Activated T-cell treated with anti-CD3 and anti-CD28 coated beads for 4 hours (primary cell): Measurements from ENCODE around the gene C16orf95.
"Not testable (repeated sequence)": the region's sequence is repeated elsewhere in the genome, so short reads cannot be mapped to it uniquely, and the experiment has no call there.

ENCODE experiments used
- DNase-seq: peaks from one replicate; pipeline ENCODE4 v3.0.0-alpha.2; 2020

Gene C16orf95

GRCh38 chr16:87279094-87279658 is 38.0 kb downstream of the C16orf95 start:
- DNase-seq = no peak

- no peak for DNase-seq
Measured at GRCh38 chr16:87278191-87279093, 38.8 kb downstream of the C16orf95 start.

DNA sequence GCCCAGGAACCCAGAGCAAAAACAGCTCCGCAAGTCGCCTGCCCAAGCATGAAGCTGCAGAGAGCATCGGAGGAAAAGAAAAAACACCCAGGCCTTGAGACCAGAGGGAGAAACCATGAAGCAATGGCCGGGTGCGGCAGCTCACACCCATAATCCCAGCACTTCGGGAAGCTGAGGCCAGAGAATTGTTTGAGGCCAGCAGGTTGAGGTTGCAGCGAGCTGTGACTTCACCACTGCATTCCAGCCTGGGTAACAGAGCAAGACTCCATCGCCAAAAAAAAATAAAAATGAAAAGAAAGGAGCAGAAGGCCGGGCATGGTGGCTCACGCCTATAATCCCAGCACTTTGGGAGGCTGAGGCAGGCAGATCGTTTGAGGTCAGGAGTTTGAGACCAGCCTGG is 40.3 kb downstream of the C16orf95 start:
- DNase-seq = no peak

GRCh38 chr16:87276091-87276701 is 41.0 kb downstream of the C16orf95 start:
- DNase-seq = no peak

DNA sequence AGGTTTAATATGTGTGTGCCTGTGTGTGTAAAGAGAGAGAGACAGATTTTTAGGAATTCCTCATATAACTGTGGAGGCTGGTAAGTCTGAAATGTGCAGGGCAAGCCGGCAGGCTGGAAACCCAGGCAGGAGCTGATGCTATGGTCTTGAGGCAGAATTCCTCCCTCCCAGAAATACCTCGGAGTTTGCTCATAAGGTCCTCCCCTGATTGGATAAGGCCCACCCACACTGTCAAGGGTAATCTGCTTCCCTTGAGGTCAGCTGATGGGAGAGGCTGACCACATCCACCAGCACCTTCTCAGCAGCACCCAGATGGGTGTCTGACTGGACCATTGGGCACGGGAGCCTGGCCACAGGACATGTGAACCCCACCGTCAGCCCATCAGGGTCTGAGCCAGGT is 42.4 kb downstream of the C16orf95 start:
- DNase-seq = no peak

- no peak for DNase-seq
Measured at GRCh38 chr16:87273471-87274030, 43.6 kb downstream of the C16orf95 start.

GRCh38 chr16:87271256-87271655 is 45.9 kb downstream of the C16orf95 start:
- DNase-seq = no peak

DNA sequence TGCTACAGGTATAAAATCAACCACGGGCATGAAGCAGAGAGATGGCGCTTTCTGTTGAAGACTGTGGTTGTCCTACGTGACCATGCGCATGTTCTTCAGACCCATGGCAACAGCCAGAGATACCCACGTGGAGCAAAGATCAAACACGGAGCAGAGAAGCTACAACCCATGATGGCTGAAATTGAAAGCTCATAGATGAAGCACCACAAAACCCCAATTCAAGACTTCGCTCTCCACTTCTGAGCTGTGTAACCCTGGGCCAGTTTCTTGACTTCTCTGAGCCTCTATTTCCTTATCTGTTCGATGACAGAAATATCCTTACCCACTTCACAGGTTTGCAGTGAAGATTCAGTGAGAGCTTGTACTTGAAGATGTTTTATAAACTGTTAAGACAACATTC is 49.6 kb downstream of the C16orf95 start:
- no peak for DNase-seq

- no peak for DNase-seq
Measured at GRCh38 chr16:87266846-87267245, 50.3 kb downstream of the C16orf95 start.

- no peak for DNase-seq
Measured at GRCh38 chr16:87265261-87265660, 51.9 kb downstream of the C16orf95 start.

GRCh38 chr16:87264634-87265033 is 52.6 kb downstream of the C16orf95 start:
- DNase-seq = no peak

- no peak for DNase-seq
Measured at GRCh38 chr16:87263418-87264052, 53.7 kb downstream of the C16orf95 start.

- no peak for DNase-seq
Measured at GRCh38 chr16:87259431-87259830, 57.8 kb downstream of the C16orf95 start.

DNA sequence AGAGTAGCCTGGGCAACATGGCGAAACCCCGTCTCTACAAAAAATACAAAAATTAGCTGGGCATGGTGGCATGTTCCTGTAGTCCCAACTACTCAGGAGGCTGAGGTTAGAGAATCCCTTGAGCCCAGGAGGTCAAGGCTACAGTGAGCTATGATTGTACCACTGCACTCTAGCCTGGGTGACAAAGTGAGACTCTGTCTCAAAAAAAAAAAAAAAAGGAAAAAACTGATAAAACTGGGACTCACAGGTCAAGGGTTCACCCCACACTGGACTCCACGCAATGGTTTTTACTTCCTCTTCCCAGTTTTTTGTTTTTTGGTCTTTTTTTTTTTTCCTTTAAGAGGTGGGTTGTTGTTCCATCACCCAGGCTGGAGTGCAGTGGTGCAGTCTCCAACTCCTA is 58.5 kb downstream of the C16orf95 start:
- DNase-seq = not testable (repeated sequence)

GRCh38 chr16:87255866-87256265 is 61.3 kb downstream of the C16orf95 start:
- no peak for DNase-seq

GRCh38 chr16:87254734-87255133 is 62.5 kb downstream of the C16orf95 start:
- DNase-seq = no peak

GRCh38 chr16:87254296-87254695 is 62.9 kb downstream of the C16orf95 start:
- DNase-seq = no peak

DNA sequence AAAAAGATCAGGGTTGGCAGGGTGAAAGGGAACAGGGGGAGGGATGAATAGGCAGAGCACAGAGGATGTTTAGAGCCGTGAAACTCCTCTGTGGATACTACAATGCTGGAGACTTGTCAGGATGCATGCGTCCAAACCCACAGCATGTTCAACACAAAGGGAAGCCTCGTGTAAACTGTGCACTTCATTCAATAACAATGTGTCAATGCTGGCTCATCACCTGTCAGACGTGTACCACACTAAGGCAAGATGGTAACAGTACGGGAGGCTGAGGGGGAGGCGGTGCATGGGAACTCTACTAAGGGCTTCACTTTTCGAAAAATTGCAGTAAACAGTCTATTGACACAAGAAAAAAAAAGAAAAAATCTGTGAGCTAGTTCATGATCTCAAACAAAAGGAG is 63.7 kb downstream of the C16orf95 start:
- no peak for DNase-seq
